Nephron progenitor cell (in vitro differentiated cells): Measurements from ENCODE around the gene ARHGAP23.

Experiments used
- DNase-seq: peaks from one replicate; pipeline ENCODE4 v3.0.0; 2021
- H3K27ac Mint-ChIP-seq: 2 replicates; pipeline ENCODE4 v1.8.0; 2021; ENCODE audit warnings: mild to moderate bottlenecking, moderate library complexity, mixed read lengths
- H3K27me3 Mint-ChIP-seq: 2 replicates; pipeline ENCODE4 v1.8.0; 2021; ENCODE audit warnings: mild to moderate bottlenecking, low read depth, mixed read lengths; ENCODE audit not compliant: poor library complexity
- H3K36me3 Mint-ChIP-seq: 2 replicates; pipeline ENCODE4 v1.8.0; 2021; ENCODE audit warnings: low read depth, mixed read lengths
- H3K4me1 Mint-ChIP-seq: 2 replicates; pipeline ENCODE4 v1.8.0; 2021; ENCODE audit warnings: mixed read lengths
- H3K4me3 Mint-ChIP-seq: 2 replicates; pipeline ENCODE4 v1.8.0; 2021; ENCODE audit warnings: mild to moderate bottlenecking, moderate library complexity, mixed read lengths
- H3K9me3 Mint-ChIP-seq: 2 replicates; pipeline ENCODE4 v1.8.0; 2021; ENCODE audit warnings: mild to moderate bottlenecking, moderate library complexity, mixed read lengths
- CTCF ChIP-seq: fragments of 200-600 bp; sonication (generic); IDR thresholded peaks from 2 replicates; pipeline ENCODE4 v1.5.0; 2021; ENCODE audit warnings: antibody characterized with exemption

ARHGAP23 gene

DNA sequence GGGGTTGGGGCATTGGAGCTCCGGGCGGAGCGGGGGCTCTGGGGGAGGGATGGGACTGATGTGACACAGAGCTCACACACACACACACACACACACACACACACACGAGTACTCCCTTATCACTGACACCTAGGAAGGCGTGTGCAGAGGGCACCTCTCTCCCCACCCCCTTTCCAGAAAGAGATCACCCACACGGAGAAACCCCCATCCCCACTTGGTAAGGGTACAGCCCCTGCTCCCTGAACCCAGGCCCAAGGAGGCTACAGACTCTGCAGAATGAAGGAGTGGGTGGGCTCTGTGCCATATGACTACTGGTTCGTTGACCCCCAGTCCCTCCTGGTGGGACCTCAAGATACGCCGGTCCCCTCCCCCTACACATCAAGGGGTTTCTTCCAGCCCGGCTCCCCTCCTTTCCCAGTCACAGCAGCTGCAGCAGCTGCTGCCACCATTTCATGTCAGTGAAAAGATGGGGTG lies 8.7 kb upstream of the ARHGAP23 start:
- H3K4me1 Mint-ChIP-seq, result peaks cover 48% of the 10 kb centered on the region
- no peaks in the 10 kb centered on the region for H3K36me3 Mint-ChIP-seq
- no peak for DNase-seq
- peak overlapping the region; percentile 78 for H3K4me3 Mint-ChIP-seq
- no peaks in the 10 kb centered on the region for H3K9me3 Mint-ChIP-seq
- TF ChIP-seq CTCF, result no peak
- H3K27me3 Mint-ChIP-seq, result peaks cover 73% of the 10 kb centered on the region
- H3K27ac Mint-ChIP-seq, result no peak overlapping the region

DNA sequence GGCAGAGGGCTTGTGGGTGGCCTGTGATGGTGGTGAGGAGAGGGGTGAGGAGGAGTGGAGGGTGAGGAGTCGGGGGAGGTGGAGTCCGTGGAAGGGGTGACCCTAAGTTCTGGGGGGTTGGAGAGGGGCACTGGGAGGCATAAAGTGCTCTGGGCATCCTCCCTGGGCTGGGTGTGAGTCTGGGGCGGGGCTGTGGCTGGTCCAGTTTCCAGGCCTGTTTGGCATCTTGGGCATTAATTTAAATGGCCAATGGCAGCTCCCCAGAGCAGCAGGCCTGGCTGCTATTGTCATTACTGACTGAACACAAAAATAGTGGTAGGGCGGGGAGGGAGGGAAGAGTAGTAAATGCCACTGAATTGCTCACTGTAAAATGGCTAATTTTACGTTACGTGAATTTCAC lies 7.7 kb upstream of the ARHGAP23 start:
- Mint-ChIP-seq H3K27ac (no peak overlapping the region), H3K4me1 (peaks cover 49% of the 10 kb centered on the region), H3K9me3 (no peaks in the 10 kb centered on the region), H3K4me3 (no peak overlapping the region), H3K27me3 (peaks cover 78% of the 10 kb centered on the region), H3K36me3 (no peaks in the 10 kb centered on the region)
- TF ChIP-seq CTCF, result no peak
- no peak for DNase-seq

- Mint-ChIP-seq H3K36me3 (no peaks in the 10 kb centered on the region), H3K9me3 (no peaks in the 10 kb centered on the region), H3K27me3 (peaks cover 80% of the 10 kb centered on the region), H3K4me3 (no peak overlapping the region), H3K4me1 (peaks cover 55% of the 10 kb centered on the region), H3K27ac (no peak overlapping the region)
- no peak for DNase-seq
- no peak for TF ChIP-seq CTCF
Observed at GRCh38 chr17:38421171-38421841, 7.0 kb upstream of the ARHGAP23 start.

- Mint-ChIP-seq H3K36me3 (no peaks in the 10 kb centered on the region), H3K4me3 (no peak overlapping the region), H3K9me3 (no peaks in the 10 kb centered on the region), H3K4me1 (peaks cover 55% of the 10 kb centered on the region), H3K27me3 (peaks cover 72% of the 10 kb centered on the region), H3K27ac (no peak overlapping the region)
- TF ChIP-seq CTCF, result no peak
- no peak for DNase-seq
Observed at GRCh38 chr17:38421871-38422827, 6.1 kb upstream of the ARHGAP23 start.

DNA sequence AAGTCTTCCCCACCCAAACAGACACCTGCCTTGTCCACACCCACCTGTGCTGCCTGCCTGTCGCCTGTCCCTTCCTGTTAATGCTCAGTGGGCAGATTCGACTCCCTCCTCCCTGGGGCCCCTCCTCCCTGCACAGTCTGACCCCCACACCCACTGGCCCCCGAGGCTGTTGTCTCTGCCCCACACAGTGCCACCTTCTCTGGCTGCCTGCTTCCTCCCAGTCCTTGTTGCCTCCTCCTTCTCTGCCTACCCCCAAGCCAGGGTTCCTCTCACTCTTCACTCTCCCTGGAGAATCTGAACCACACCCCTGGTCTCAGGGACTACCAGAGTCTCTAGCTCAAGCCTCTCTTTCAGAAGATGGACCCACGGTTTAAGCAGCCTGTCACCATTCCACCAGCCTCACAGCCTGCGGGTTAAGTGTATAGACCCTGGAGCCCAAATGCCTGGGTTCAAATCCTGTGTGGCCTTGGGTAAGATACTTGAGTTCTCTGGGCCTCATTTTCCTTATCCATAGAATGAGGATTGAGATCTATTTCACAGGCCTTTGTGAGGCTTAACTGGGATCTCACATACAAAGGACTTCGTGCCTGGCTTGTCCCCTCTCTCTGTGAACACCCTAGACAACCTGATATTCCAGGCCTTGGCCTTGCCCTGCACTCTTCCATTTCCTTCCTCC lies 3.8 kb upstream of the ARHGAP23 start:
- no peak for TF ChIP-seq CTCF
- Mint-ChIP-seq H3K36me3 (no peaks in the 10 kb centered on the region), H3K4me1 (peaks cover 59% of the 10 kb centered on the region), H3K4me3 (no peak overlapping the region), H3K27ac (no peak overlapping the region), H3K9me3 (no peaks in the 10 kb centered on the region), H3K27me3 (peaks cover 58% of the 10 kb centered on the region)
- no peak for DNase-seq
